Measurements from ENCODE around the gene ZNF12. TPM values are rescaled to one million over a fixed set of nuclear protein-coding genes. Genes with fewer than 3 reads are reported as not detected.

The ZNF12 gene
- total RNA-seq, 1 donor from 2014 or later: 18.1 TPM

DNA sequence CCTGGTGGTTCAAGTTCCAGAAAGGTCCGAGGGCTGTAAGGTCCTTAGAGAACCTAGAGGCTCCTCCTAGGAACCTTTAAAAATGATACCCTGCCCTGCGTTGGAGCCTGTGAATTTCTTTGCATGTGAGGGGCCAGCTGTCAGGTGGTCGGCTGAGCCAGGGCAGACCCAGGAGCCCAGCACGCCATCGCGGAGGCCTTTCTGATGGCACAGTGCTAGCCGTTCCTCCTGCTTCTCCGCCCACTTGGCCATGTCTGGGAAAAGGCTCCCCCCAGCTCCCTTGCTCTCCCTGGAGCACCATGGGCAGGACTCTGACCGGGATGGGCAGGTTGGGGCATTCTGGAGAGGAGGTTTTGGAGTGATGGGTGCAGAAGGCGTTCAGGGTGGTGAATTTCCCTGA, 62.0 kb downstream of the ZNF12 start:
- TF ChIP-seq, protein P1, sequence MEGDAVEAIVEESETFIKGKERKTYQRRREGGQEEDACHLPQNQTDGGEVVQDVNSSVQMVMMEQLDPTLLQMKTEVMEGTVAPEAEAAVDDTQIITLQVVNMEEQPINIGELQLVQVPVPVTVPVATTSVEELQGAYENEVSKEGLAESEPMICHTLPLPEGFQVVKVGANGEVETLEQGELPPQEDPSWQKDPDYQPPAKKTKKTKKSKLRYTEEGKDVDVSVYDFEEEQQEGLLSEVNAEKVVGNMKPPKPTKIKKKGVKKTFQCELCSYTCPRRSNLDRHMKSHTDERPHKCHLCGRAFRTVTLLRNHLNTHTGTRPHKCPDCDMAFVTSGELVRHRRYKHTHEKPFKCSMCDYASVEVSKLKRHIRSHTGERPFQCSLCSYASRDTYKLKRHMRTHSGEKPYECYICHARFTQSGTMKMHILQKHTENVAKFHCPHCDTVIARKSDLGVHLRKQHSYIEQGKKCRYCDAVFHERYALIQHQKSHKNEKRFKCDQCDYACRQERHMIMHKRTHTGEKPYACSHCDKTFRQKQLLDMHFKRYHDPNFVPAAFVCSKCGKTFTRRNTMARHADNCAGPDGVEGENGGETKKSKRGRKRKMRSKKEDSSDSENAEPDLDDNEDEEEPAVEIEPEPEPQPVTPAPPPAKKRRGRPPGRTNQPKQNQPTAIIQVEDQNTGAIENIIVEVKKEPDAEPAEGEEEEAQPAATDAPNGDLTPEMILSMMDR (IDR thresholded peaks at IDR 0.05): no peak
- H3K9me3 Mint-ChIP-seq (ENCODE audit: low read depth): no peaks in the 10 kb centered on the region
- DNase-seq (ENCODE audit: low spot score): no peak
- H3K27ac Mint-ChIP-seq (ENCODE audit: unreplicated experiment): no peak overlapping the region
- no peak overlapping the region for H3K4me3 Mint-ChIP-seq (ENCODE audit: unreplicated experiment)
- no peaks in the 10 kb centered on the region for H3K27me3 Mint-ChIP-seq (ENCODE audit: low read depth)
- H3K36me3 Mint-ChIP-seq (ENCODE audit: low read depth): peaks cover 10% of the 10 kb centered on the region
- H3K4me1 Mint-ChIP-seq (ENCODE audit: low read depth): peaks cover 5% of the 10 kb centered on the region

DNA sequence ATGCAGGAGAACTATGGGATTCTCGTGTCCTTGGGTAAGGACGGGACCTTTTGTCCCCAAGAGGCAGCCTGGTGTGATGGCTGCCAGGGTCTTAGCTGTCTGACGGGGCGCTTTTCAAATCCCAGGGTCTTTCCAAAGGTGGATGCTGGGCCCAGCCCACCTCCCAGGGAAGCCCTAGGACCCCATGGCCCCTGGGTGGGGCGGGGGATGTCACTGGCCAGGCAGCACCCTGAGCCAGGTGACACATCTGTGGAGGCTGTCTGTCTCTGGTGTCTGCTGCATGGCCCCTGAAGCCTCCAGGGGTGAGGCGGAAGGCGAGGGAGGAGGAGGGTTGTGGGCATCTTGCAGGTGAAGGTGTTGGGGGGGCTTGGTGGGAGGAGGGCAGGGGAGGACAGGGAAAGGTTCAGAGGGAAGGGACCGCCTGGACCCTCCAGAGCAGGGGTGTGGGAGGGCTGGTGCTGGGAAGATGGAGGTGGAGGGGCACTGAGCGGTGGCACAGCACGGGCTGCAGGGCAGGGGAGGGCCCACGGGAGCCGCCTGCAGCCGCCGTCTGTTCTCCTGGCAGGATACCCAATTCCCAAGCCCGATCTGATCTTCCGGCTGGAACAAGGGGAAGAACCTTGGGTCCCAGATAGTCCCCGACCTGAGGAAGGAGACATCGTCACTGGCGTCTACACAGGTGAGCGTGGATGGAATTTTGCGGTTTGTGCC, 62.7 kb downstream of the ZNF12 start:
- H3K9me3 Mint-ChIP-seq (ENCODE audit: low read depth): no peaks in the 10 kb centered on the region
- no peaks in the 10 kb centered on the region for H3K27me3 Mint-ChIP-seq (ENCODE audit: low read depth)
- peaks cover 10% of the 10 kb centered on the region for H3K36me3 Mint-ChIP-seq (ENCODE audit: low read depth)
- H3K27ac Mint-ChIP-seq (ENCODE audit: unreplicated experiment): no peak overlapping the region
- TF ChIP-seq, protein P1 (IDR thresholded peaks at IDR 0.05): no peak
- DNase-seq (ENCODE audit: low spot score): no peak
- H3K4me1 Mint-ChIP-seq (ENCODE audit: low read depth): peaks cover 8% of the 10 kb centered on the region
- H3K4me3 Mint-ChIP-seq (ENCODE audit: unreplicated experiment): no peak overlapping the region

DNA sequence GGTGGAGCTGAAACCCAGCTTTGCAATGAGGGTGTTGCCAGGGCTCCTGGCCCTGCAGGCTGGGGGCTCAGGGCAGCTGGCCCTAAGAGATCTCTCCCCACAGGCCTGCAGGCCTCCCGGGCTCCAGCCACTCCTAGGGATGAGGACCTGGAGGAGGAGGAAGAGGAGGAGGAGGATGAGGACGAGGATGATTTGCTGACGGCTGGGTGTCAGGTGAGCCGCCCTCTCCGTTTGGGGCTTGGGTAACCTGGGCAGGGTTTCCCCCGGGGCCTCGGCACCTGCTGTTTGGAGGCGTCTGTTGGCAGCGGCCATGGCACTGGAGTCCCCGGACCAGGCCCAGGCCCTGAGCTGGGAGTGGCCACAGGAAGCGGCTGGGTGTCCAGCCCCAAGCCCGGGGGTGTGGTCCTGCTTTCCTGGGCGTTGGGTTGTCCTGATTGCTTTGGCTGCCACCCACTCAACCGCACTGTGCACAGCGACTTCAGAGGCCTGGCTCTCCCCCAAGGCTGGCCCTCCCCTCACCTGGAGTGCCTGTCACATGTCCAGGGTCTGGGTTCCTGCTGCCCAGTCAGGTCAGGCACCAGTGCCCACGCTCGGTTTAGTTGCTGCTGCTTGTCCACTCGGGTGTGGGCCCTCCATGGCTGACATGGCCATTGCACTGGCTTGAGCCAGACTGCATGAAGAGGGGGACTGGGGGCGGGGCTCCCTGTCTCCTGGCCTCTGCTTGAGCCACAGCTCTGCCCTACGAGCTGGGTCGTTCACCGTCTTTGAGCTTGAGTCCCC, 63.7 kb downstream of the ZNF12 start:
- H3K9me3 Mint-ChIP-seq (ENCODE audit: low read depth): no peaks in the 10 kb centered on the region
- peaks cover 10% of the 10 kb centered on the region for H3K36me3 Mint-ChIP-seq (ENCODE audit: low read depth)
- no peak overlapping the region for H3K4me3 Mint-ChIP-seq (ENCODE audit: unreplicated experiment)
- DNase-seq (ENCODE audit: low spot score): no peak
- peaks cover 18% of the 10 kb centered on the region for H3K4me1 Mint-ChIP-seq (ENCODE audit: low read depth)
- TF ChIP-seq, protein P1 (IDR thresholded peaks at IDR 0.05): no peak
- H3K27me3 Mint-ChIP-seq (ENCODE audit: low read depth): no peaks in the 10 kb centered on the region
- H3K27ac Mint-ChIP-seq (ENCODE audit: unreplicated experiment): no peak overlapping the region

DNA sequence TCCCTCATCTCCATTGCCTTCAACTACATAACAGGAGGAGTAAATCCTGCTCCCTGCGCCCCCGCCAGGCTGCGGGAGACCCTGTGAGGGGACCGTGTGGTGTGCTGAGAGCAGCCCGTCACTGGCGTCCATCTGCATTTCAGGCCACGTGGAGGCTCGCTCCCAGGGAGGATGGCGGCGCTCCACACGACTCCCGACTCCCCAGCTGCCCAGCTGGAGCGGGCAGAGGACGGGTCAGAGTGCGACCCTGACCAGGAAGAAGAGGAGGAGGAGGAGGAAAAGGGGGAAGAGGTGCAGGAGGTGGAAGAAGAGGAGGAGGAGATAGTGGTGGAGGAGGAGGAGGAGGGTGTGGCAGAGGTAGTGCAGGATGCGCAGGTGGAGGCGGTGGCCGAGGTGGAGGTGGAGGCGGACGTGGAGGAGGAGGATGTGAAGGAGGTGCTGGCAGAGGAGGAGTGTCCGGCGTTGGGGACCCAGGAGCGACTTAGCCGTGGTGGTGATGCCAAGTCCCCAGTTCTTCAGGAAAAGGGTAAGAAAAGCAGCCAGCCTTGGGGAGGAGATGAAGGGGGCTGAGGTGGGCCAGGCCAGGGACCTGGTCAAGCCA, 64.4 kb downstream of the ZNF12 start:
- peaks cover 10% of the 10 kb centered on the region for H3K36me3 Mint-ChIP-seq (ENCODE audit: low read depth)
- H3K9me3 Mint-ChIP-seq (ENCODE audit: low read depth): no peaks in the 10 kb centered on the region
- H3K4me3 Mint-ChIP-seq (ENCODE audit: unreplicated experiment): no peak overlapping the region
- no peak overlapping the region for H3K27ac Mint-ChIP-seq (ENCODE audit: unreplicated experiment)
- no peaks in the 10 kb centered on the region for H3K27me3 Mint-ChIP-seq (ENCODE audit: low read depth)
- peaks cover 21% of the 10 kb centered on the region for H3K4me1 Mint-ChIP-seq (ENCODE audit: low read depth)
- no peak for DNase-seq (ENCODE audit: low spot score)
- TF ChIP-seq, protein P1 (IDR thresholded peaks at IDR 0.05): no peak

DNA sequence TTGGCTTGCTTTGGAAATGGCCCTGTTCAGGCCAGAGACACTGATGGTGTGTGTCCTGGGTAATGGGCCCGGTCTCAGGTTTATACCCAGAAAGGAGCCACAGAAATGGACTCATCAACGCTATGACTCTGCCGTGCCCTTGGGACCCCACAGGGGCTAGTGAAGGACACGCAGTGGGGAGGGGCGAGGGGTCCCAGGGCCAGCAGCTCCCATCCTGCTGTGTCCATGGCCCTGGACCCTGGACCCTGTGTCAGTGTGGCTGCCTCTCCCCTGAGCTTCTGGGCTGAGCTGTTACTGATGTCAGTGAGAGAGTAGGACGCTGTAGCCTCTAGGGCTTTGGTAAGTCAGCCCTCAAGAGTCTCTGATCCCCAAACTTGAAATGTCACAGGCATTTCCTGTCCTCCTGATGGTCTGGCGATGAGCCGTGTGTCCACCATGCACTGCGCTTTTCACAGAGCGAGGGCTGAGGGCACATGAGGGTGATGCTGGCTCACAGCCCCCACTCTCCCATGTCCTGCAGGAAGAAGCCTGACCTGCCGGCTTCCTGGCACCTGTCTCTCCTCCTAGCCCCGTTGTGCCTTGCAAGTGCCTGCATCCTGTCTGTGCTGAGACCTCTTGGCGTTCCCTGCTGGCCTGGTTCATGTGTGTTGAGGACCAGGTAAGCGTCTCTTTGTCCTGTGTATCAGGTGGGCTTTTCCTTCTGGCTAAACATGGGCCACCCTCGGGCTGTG, 65.3 kb downstream of the ZNF12 start:
- H3K36me3 Mint-ChIP-seq (ENCODE audit: low read depth): peaks cover 10% of the 10 kb centered on the region
- H3K9me3 Mint-ChIP-seq (ENCODE audit: low read depth): no peaks in the 10 kb centered on the region
- TF ChIP-seq, protein P1 (IDR thresholded peaks at IDR 0.05): no peak
- H3K27ac Mint-ChIP-seq (ENCODE audit: unreplicated experiment): no peak overlapping the region
- no peaks in the 10 kb centered on the region for H3K27me3 Mint-ChIP-seq (ENCODE audit: low read depth)
- no peak overlapping the region for H3K4me3 Mint-ChIP-seq (ENCODE audit: unreplicated experiment)
- no peak for DNase-seq (ENCODE audit: low spot score)
- H3K4me1 Mint-ChIP-seq (ENCODE audit: low read depth): peaks cover 23% of the 10 kb centered on the region
